GM18867 (cell line): ENCODE measurements around the gene SLC7A4.

Experiments used
- ATAC-seq: cut with Tn5 transposase; IDR thresholded peaks from one replicate; pipeline ENCODE4 v1.9.1; 2021; ENCODE audit warnings: mild to moderate bottlenecking, moderate library complexity; ENCODE audit not compliant: unreplicated experiment

The SLC7A4 gene

DNA sequence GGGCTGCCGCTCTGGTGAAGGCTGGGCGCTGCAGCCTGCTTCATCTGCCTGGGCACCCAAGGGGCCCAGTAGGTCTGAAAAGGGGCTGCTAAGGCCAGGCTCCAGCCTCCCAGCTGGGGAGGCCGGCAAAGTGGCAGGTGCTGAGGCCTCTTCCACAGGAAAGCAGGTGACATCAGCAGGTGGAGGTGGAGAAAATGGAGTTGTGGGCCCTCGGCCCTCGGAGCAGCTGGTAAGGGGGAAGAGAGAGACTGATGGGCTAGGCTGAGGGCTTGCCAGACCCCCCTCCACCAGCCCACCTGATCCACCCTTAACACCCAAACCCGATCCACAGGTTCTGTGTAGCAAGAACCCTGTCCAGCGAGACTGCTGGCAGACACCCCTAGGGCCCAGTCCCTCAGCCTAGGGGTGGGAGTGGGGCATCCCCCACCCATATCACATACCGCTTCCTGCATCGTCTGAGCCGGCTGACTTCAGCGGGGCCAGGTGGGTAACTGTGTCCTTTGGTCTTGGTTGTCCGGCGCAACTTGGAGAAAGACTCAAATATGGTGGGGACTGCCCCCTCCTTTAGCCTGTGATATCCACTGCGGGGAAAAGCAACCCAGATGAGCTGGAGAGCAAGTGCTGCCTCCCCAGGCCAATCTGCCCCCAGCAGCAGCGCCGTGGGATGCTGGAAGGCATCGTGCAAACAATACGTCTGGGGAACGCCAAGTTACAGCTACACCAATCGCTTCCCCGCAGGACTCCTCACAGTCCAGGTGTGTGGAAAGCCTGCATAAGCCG is 32.0 kb downstream of the SLC7A4 start:
- ATAC-seq, result no peak

DNA sequence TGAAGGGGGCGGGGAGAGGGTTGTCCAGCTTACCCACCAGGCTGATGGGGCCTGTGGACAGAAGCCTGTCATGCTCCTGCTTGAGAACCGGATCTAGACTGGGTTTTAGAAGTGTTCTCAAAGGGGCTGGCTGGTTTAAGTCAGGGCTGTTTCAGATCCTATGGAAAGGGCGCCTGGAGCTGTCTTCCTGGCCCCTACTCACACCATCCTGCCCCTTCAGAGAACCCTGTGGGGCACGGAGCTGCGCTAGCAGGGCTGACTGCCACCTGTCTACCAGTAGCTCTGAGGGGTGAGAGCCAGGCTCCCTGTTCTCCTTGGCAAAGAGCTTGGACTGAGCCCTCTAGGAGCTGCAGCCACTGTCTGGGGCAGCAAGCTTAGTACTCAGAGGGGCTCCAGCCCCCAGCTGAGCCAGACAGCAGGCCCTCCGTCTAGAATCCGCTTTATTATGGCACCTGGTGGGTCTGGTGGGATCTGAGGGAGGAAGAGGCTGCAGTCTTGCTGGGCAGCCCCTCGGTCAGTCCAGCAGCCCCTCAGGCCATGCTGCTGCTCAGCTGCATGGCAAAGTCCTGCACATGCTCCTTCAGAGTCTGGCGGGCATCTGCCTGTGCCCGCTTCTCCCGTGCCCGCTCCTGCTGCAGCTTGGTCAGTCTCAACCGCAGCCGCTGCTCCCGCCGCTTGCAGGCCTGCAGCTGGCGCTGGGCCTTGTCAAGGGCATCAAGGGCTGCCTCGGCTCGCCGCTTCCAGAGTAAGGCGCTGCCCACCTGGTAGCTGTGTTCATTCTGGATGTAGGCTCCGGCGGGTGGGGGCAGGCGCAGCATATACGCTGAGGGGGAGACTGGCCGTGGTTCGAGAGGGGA is 32.8 kb downstream of the SLC7A4 start:
- ATAC-seq, result no peak

DNA sequence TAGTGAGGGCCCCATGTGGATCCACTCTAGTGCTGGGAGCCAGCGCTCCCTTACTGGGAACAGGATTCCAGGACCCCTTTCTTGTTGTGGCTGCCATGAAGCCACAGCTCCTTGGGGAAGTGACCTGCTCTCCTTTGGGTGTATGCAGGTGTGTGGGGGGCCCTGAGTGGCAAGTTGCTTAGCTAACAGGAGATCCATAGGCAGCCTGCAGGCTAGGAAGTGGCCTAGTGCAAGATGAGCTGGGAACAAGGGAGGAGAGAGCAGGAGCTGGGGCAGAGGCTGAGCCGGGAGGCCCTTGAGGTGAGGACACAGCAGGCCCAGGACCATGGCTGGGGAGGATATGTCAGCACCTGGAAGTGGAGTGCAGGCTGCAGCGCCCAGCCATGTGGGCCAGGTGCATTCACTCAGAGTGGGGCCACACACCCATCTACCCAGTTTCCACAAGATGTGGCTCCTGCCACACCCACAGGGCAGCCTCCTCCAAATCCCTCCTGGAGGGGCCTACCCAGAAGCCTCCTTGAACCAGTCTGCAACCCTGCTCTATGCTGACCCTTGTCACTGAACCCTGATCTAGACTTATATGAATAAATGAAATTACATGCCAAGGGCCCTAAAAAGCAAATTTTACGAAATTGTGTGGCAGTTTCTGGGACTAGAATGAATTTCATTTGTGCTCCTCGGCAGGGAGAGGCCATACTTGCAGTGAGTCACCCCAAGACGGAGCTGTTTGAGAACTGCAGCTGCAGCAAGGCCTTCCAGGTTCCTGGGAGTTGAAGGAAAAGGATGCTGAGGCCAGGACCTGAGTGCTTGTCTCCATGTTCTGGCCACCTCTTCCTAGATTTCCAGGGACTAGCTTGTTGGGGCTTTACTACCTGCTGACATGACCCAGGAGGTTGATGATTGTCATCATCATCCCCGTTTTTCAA is 33.7 kb downstream of the SLC7A4 start:
- no peak for ATAC-seq

DNA sequence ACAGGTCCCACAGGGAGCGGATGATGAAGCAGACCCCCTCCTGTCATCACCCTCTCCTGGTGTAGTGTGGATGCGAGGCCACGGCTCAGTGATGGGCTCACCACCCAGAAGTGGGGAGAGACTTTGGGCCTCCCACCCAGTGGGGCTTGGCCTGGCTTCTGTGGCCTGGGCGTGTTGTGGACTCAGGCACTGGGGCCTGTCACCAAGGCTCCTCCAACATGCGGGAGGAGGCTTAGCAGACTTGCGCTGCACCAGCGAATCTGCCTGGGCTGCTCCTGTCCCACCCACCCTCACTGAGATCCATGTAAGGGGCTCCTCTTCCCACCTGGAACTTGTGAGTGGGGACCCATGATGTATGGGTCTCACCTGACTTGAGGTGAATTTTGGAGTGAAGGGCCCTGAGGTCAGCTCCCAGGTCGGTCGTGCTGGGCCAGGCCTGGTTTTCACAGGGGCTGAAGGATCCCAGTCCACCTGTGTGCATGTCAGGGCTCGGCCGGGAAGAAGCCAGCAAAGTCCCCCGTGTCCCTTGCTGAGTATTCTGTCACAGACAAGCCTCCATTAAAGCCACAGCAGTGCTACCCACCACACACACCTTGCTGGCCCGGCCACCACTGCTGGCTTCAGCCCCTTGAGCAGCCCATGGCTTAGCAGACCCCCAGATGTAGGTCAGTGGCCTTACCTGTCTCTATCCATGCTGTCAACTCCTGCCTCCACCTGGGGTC is 34.7 kb downstream of the SLC7A4 start:
- ATAC-seq, result no peak

DNA sequence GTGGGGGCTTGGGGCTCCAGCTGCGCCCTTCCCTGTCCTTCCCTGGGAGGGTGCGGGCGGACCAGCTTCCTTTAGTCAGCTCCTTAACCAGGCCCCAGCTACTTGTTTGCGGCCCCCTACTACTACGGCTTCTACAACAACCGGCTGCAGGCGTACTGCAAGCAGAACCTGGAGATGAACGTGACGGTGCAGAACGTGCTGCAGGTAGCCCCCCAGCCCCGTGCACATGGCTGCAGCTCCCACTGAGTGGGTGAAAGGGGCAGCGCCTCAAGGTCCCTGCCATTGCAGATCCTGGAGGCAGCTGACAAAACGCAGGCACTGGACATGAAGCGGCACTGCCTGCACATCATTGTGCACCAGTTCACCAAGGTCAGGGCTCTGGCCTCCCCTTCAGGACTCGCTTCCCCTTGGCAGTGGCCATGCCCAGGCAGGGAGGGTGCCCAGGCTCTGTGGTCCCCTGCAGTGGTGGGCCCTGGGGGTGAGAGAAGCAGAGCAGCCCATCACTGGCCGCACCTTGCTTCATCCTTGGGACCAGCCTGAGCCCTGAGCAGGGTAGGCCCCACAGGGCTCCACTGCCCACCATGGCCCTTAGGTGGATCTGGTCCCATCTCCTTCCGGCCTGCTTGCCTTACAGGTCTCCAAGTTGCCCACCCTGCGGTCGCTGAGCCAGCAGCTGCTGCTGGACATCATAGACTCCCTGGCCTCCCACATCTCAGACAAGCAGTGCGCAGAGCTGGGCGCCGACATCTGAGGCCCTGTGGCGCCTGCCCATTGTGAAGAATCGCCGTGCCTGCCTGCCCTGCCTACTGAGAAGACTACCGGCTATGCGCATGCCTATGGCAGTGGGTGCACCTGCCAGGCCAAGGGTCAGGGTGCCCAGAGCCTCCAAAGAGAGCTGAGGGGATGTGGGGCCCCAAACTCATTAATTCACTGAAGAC is 35.5 kb downstream of the SLC7A4 start:
- no peak for ATAC-seq

GRCh38 chr22:20996031-20996410 is 36.3 kb downstream of the SLC7A4 start:
- ATAC-seq, result no peak

DNA sequence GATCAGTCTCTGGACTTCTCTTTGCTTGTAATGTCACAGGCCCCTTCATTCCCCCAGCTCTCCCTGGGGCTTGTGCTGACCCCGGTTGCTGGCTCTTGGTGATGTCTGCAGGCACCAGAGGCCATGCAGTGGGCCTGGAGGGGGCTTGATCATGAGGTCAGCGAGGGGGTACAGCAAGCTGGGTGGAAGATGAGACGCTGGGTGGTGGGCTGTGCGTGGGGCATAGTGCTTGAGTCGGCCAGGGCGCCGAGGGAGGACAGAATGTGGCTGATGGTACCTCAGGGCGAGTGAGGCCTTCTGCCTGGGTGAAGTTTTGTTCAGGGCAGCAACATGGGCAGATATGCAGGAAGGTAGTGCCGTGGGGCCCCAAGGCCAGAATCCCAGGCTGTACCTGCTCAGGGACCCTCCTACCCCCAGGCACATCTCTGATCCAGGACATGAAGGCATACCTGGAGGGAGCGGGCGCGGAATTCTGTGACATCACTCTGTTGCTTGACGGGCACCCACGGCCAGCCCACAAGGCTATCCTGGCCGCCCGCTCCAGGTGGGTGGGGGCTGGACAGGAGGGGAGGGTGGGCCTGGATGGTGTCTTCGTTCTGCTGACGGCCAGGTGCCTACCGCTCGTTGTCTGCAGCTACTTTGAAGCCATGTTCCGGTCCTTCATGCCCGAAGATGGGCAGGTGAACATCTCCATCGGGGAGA is 36.9 kb downstream of the SLC7A4 start:
- ATAC-seq, result no peak

GRCh38 chr22:20994902-20995241 is 37.5 kb downstream of the SLC7A4 start:
- no peak for ATAC-seq

- no peak for ATAC-seq
Measured at GRCh38 chr22:20994128-20994901, 38.0 kb downstream of the SLC7A4 start.

DNA sequence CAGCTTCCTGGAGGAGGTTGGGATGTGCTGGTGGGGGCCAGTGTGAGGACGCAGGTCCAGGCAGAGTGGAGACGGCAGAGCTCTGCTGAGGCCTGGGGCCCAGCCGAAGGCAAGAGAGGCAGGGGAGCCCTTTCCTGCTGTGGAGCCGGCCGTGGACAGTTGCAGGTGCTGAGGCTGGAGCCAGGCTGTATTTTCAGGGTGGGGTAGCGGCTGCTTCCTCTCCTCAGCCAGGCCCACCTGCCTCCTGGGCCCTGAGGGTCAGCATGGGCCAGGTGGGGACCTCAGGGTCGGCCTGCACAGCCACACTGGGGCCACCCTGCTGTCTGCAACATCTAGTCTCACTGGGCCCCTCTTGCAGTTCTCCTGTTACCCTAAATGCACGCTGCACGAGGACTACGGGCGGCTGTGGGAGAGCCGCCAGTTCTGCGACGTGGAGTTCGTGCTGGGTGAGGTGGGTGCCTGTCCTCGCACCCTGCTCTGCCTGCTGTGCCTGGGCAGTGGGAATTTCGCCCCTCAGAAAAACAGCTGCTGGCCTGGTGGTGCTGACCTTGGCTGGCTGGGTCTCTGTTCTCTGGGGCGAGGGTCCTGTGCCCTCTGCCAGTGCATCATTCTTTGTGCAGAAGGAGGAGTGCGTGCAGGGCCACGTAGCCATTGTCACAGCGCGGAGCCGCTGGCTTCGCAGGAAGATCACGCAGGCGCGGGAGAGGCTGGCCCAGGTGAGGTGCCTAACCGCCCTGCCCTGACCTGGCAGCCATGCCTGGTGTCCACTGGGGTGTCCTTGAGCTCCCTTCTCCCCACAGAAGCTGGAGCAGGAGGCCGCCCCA is 38.8 kb downstream of the SLC7A4 start:
- no peak for ATAC-seq

DNA sequence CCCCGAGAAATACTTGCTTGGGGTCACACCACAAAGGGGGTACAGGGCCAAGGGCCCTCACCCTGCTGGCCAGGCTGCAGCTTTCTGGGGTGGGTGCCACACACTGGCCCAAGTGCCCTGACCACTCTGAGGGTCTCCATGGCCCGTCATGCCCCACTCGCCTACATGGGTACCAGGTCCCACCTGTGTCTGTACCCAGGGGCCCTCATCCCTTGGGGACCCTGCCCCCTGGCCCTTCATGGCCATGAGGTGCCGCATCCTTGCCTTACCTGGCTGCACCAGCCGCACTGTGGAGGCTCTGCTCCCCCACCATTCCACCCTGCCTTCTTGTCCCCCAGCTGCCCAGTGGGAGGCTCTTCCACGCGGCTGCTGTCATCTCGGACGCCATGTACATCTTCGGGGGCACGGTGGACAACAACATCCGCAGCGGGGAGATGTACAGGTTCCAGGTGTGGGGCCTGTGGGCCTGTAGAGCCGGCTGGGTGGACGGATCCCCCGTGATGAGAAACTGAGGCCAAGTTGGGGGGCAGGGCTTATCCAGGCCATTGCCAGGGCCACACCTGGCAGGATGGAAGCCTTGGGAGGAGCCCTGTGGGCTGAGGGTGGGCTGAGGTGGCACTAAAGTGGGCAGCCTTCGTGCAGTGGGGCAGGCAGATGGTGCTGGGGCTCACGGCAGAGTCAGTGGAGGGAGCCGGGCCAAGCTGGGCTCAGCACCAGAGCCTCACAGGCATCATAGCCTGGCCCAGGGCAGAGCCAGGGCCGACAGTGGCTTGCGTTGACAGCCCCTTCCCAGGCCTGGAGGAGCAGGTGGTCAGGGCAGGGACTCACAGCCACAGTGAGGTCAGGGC is 39.7 kb downstream of the SLC7A4 start:
- no peak for ATAC-seq

GRCh38 chr22:20992056-20992442 is 40.3 kb downstream of the SLC7A4 start:
- no peak for ATAC-seq

DNA sequence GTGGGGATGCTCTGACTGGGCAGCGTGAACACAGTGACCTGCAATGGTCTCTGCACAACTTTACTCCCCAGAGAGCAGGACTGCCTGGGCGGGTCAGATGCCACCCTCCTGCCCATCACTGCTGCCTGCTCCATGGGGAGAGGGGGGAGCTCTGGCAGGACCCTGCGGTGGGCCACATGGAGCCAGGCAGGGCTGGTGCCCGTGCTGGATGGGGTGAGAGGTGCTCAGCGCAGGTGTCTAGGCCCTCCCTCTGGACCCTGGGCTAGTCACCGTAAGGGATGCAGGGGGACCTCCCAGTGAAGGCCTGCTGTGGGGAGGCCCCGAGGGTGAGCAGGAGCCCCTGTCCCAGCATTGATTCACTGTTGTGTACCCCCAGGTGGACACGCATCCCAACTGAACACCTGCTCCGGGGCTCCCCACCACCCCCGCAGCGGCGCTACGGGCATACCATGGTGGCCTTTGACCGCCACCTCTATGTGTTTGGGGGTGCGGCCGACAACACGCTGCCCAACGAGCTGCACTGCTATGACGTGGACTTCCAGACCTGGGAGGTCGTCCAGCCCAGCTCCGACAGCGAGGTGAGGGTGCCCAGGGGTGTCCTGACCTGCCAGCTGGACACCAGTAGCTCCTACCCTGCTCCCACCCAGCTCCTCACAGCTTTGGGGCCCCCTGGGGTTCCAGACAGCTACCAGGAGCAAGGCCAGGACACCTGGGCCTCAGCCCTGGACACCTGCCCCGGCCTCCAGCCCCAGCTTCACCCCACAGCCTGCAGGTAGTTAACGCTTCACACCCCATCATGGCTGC is 40.9 kb downstream of the SLC7A4 start:
- ATAC-seq, result no peak

DNA sequence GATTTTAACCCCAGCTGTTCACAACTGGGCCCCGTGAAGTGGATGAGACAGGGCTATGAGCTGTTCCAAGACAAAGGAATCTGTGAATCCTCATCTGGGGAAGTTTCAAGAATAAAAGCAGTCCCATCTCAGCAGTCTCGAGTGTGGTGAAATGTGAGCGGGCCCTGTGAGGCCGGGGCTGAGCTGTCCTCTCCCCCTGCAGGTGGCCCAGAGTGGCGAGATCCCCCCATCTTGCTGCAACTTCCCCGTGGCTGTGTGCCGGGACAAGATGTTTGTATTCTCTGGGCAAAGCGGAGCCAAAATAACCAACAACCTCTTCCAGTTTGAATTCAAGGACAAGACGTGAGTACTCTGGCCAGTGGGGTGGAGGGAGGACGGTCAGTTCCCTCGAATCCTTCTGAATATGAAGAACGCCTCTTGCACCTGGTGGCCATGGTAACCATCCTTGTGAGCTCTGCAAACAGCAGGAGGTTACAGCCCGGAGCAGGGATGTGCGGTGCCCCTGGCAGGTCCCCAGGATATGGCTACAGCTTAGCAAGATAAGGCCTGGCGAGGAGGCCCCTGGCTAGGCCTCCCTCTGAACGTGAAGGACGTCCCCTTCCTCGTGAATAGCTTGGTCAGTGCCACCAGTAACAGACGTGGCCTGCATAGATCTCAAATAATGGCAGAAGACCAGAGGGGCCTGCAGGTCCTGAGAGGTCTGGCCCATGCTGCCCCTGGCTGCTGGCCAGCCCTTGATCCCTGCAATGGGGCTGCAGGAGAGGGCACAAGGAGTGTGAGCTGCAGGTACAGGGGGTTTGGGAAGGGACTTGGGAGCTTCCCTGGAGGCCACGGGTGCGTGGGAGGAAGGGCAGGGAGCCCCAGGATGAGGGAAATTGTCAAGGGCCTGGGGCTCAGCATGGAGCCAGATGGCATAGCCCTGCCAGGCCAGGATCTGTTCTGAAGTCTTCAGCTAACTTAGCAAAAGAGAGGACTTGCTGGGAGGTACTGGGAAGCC is 41.9 kb downstream of the SLC7A4 start:
- no peak for ATAC-seq
